NCI-H446 treated with DMSO at 0.1 percent for 48 hours (cell line): Measurements from ENCODE around the gene IKZF3.
"Not testable (repeated sequence)": the region's sequence is repeated elsewhere in the genome, so short reads cannot be mapped to it uniquely, and the experiment has no call there.

ENCODE experiments used
- DNase-seq: peaks from one replicate; lab custom pipeline; 2025; lab: John Stamatoyannopoulos, UW

The IKZF3 gene

DNA sequence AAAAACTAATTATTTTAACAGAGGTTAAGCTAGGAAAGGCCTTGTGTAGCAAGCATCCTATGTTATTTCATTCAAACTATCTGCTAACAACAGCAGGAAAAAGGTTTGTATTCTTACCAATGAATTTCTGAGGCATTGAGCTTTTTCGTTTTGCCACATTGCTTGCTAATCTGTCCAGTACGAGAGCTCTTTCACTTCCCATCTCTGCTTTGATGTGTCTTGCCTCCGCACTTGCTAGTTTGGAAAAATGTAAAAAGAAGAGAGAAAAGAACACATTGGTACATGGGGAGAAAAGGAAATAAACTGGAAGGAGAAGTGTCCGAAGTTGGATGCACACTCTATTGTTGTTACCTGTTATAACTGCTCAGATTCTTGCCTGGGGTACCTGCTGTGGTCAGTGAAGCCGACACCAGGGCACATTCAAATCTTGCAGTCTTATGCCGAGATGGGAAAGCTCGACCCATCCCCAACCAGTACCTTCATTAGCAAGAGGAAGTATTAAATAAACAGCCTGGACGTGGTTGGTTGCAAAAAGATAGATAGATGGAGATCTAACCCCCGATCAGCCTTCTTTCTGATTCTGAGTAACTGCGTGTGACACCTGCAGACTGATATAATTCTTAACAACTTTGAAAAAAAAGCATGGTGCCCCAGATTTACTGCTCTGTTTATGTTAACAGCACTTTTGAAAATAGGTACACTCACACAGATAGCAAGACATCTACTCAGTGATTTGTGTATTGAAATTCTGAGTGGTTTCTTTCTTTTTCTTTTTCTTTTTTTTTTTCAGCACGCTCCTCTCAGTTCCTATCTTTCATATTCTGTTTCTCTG is 86.4 kb downstream of the IKZF3 start:
- DNase-seq = no peak

DNA sequence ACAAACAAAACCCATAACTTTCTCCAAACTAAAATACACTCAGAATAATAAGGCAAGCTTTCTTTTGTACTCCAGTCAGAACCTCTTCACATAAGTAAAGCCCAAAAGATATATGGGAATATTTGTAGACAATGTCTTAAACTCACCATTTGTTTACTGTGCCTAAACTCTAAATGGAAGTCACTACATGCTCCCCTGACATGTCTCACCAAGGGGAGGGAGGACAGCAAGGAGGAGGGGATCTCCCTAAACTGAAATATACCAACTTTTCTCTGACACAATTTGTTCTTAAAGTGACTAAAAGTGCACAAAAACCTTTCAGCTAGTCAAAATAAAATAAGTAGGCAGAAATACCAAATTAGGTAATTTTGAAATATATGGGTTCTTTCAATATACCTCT is 87.9 kb downstream of the IKZF3 start:
- no peak for DNase-seq

DNA sequence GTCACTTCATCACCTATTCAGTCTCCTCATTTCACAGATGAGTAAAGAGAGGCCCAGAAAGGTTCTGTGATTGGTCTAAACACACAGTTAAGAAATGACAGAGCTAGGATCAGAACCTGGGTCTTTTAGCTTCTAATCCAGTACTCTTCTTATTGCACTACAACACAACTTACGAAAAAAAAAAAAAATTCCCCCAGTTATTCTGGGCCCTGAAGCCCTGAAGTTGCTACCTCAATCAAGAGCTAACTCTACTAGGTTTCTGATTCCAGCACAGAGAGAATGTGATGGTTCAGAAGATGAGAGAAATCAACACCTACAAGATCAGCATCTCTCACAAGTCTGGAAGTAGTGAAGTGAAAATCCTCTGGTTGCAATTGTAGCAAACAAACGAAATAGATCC is 89.1 kb downstream of the IKZF3 start:
- no peak for DNase-seq

DNA sequence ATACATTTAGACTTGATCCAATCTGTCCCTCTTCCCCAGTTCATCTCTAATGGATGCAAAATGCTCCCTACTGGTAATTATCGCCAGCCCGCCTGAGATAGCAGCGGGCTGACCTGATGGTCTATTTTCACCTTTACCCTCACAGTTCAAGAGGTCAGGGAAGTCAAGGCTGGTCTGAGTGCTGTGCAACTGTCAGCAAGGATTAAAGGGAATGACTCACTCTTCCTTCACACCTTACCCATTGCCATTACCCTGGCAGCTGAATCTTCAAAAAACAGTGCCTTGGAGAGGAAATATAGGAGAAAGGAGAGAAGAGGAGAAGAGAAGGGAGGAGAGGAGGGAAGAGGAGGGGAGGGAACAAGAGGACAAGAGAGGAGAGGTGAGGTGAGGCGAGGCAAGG is 90.1 kb downstream of the IKZF3 start:
- DNase-seq = no peak

DNA sequence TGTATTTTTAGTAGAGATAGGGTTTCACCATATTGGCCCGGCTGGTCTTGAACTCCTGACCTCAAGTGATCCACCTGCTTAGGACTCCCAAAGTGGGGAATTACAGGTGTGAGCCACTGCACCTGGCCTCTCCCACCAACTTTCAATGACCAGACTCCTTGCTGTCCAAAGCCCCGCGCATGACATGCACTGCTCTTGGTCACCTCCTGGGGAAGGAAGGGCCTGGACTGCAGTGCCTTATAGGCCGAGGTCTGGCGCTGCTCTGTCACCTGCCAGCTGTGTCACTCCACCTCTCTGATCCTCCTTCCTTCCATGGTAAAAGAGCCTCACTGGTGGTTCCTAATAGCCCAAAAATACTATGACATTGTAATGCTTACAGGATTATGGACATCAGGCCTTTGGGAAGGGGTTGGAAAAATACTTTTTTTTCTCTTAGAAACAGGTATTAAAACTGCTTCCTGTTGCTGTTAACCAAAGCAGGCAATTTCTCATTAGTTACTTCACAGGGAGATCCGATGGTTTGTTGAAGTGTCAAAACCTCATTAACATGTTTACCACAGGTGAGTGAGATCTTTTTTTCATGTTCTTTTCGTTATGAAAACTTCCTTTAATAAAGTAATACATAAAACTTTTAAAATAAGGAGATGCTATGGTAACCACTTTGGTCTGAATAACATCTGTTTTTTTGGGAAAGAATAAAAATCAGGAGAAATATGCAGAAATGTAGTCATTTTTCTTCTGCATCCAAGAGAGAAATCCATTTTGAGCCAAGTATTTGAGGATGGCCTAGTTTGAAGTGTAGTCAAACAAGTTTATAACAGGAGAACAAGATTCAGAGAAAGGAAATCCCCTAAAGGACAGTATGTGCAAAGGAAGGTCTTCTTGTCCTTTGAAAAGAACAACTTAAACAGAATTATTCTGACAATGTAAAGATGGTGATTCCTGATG is 90.9 kb downstream of the IKZF3 start:
- DNase-seq = no peak

DNA sequence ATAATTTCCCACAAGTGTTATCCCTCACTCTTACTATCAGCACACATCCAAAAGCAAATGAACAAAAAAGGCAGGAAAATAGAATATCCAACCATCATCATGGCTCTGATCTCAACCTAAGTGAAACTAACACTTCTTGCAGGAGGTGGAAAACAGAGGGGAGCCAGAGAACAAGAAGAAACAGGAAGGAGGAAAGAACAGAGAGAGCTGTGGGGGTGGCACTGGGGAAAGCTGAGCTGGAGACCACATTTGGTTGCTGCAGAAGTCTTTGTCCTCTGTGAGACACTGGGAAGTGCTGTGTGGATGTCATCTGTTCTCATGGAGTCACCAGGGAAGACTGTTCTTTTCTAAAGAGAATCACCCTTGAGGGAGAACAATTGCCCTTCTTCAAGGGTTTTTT is 91.7 kb downstream of the IKZF3 start:
- no peak for DNase-seq

DNA sequence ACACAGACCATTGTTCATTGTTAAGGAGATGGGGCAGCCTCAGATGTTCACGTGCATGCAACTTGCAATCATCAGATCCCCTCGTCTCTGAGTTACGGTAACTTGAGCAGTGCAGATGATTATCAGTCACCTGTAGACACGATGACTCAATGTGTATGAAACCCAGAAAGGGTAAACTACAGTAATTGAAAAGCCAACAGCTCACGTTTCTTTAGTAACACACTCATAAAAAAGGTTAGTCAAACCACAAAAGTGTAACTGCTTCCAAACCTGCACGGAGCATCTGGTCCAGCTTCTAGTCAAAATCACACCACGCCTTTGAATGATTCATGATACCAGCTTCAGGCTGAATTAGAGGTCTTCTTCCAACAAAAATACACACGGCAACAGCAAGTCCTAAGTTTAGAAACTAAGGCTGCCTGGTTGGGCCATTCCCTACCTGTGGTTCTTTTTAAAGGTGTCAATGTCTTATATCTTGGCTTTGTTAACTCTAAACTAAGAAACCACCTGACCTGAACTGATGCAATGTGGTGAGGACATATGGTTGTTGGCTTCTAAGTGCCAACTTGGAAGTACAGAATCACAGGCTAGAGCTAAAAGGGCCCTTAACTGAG is 94.0 kb downstream of the IKZF3 start:
- no peak for DNase-seq

DNA sequence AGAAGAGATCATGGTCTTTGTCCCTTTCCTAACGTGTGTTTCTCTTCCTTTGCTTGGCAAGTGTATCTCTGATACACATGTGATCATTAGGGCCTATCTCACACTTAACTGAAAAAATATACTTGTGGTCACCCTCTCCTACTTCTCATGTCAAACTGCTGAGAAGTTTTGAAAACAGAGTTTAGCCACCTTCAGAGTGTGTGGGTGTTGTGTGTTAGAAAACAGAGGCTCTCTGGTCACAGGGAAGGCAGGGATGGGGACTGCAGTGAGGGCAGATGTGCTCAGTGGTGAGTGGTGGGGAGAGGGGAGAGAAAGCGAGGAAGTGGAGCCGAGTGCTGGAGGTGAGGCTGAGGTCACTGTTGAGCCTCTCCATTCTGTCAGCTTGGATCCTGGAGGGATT is 97.0 kb downstream of the IKZF3 start:
- no peak for DNase-seq

DNA sequence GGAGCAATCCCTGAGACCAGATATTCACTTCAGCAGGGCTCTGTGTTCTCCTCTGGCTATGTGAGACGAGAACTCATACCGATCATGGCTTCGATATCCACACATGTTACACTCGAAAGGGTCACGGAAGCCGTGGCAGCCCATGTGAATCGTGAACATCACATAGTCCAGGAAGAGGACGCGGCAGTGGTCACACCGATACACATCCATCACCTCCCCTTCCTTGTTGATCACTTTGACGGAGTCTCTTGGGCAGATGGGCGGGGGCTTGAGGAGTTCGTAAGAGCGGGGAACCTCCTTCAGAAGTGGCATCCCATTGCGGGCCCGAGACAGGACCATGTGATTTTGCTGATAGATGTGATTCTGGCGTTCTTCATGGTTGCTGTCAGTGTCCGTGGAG is 98.3 kb downstream of the IKZF3 start:
- no peak for DNase-seq

DNA sequence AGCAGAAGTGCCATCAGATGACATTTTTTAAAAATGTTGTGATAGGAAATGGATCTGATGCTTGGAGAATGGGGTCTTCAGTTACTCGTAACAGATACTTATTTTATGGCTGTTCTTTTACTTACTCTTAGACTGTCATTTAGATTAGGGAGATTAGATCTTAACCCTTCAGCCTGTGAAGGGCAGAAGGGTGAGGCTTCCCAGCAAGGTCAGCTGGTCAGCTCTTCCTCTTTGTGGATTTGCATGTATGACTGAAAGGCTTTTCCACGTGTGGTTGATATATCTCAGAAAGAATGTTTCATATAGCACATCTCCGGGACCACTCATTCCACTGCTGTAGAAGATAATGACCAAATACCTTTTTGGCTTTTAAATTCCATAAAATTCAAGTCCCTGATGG is 98.9 kb downstream of the IKZF3 start:
- DNase-seq = no peak

DNA sequence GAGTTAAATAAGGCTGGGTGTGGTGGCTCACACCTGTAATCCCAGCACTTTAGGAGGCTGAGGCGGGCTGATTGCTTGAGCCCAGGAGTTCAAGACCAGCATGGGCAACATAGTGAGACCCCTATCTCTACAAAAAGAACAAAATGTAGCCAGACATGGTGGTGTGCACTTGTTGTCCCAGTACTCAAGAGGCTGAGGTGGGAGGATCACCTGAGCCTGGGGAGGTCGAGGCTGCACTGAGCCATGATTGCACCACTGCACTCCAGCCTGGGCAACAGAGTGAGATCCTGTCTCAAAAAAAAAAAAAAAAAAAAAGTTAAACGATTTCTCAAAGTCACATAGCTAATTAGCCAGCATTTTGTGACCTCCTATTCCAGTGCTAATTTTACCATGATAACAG is 99.9 kb downstream of the IKZF3 start:
- DNase-seq = not testable (repeated sequence)

DNA sequence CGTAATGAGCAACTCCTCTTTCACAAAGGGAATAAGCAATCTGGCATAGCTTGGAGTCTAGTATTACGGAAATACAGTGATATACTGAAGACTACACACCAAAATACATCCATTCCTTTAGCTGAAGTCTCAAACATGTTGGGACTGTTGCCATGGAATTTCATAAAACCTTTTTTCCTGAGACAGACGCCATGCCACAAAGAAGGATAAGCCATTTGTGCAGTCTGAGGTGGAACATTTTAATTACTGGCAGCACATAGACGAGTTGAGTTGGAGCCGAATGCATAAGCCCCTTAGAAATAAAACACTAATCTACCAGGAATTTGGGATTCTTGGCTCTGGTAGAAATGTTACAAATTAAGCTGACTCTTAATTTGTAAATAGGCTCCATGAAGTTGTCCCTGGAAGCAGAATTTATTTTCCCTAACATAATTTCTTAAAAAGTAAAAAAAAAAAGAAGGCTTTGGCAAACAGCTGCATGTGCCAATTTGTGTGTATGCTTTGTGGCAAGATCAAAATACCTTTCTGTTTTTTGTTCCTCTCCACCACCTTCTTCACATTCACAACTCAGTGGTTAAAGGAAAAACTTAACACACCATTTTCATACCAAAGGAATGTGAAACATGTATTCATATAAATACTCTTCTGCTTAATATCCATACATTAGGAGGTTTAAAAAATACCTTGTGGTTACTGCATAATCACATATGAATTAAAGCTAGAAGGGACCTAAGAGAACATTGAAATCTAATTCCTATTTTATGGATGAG is 100.9 kb downstream of the IKZF3 start:
- DNase-seq = no peak

DNA sequence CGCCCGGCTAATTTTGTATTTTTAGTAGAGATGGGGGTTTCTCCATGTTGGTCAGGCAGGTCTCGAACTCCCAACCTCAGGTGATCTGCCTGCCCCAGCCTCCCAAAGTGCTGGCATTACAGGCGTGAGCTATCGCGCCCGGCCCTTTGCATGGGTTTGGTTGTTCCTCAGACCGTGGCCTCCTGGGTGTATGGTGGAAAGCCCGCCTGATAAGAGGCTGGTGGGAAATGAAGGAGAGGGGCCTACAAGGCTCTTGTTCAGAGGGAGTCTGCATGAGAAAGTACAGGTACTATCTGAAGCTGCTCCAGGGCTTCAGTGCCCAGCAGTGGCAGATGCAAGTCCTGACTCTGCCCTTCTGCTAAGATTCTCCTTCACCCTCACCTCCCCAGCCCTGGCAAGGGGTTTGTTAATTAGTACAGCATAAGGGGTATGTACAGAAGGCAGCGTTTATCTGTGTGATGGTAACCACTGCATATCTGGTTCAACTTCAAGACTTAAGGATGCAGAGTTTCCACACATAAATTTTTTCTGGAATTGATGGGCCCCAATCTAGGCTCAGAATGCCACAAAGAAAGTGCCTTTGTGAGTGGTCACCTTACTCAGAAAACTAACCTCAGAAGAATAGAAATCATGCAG is 102.1 kb downstream of the IKZF3 start:
- DNase-seq = no peak

DNA sequence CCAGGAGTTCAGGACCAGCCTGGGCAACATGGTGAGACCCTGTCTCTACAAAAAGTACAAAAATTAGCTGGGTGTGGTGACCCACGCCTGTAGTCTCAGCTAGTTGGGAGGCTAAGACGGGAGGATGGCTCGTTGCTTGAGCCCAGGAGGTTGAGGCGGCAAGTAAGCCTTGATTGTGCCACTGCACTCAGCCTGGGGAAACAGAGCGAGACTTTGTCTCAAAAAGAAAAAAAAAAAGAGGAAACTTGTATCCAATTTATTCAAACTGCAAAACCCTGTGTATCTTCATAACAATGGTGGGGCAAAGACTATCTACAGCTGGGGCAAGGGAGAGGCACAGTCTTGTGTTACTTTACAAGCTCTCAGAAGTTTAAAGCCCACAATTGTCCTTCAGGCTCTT is 104.9 kb downstream of the IKZF3 start:
- no peak for DNase-seq

DNA sequence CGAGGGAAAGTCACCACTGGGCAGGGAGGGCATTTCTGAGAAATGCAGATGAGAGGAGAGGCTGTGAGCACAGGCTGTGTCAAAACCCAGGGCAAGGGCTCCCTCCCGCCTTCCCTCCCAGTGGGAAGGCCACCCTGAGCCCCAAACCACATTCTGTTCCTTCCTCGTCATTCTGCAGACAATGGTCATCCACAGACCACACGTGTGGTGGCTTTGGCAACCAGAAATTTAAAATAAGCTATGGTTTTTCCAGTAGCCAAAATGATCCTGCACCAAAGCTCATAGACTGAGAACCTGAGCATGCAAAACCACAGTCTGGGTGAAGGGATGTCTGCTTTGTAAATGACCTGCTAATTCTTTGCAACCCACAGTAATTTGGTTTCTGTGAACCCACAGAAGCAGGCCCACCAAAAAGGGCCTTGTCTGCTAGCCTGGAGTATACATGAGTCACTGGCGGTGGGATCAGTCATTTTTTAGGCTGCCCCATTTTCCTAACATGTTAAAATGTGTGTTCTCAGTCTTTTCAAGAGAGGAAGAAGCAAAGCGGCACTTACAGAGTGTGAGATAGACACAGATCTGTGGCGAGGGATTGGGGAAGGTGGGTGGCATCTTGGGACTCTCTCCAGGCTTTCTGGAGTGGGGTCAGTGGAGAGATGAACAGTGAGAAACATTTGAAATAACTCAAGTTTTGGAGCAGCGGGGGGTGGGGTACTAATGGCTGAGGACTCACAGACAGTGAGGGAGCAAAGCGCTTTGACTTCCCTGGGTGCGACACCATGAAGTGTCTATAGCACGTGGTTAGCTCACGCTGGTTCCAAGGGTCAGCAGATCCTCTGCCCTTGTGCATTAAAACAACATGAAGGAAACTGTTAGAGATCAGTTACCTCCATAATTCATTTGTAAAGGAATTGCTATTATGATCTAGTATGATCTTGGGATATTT is 105.9 kb downstream of the IKZF3 start:
- no peak for DNase-seq

DNA sequence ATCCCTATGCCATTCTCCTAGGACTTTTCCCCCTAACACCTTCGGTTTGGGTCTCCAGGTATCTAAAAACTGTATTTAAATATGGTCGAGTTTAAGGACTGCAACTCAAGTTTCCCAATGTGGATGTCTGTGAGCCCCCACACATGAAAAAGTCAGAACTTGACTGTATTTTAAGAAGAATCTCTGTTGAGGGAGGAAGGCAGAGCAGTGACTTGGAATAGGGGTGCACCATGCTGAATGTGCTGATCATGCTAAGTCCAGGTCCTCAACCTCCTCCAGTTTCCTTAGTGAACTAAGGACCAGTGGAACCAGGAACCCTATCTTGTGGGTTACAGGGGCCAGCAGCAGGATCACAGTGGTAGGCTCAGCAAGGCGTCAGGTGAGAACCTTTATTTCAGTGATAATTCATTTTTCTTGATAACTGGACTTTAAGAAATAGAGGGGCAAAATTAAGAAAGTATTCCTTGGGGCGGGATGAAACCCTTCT is 106.9 kb downstream of the IKZF3 start:
- no peak for DNase-seq

DNA sequence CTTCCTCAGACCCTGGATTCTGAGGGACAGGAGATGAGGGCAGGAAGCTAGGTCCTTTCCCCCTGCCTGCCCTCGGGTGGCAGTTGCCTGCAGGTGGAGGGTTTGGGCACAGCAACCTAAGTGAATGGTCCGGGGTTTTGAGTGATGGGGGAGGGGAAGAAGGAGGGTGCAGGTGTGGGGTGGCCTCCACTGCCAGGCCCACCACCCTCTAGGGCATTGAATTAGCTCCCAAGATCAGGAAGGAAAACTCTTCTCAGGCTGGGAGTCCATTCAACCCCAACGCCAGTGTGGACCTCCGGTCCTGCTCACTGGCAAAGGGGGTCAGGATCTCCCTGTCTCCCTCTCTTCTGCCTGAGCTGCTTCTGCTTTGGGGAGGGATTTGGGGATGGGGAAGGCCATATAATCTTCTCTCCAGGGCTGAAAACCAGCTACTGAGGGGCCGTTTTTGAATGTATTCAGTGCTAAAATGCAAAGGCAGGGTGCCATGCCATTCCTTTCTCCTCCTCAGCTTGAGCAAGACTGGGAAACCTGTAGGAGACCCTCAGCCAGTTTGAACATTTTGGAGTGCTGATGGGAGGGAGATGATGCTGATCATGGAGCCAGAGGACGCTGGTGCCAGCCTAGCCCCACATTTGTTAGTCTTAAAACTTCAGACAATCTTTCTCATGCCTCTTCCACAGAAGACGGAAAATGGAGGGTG is 107.6 kb downstream of the IKZF3 start:
- no peak for DNase-seq

DNA sequence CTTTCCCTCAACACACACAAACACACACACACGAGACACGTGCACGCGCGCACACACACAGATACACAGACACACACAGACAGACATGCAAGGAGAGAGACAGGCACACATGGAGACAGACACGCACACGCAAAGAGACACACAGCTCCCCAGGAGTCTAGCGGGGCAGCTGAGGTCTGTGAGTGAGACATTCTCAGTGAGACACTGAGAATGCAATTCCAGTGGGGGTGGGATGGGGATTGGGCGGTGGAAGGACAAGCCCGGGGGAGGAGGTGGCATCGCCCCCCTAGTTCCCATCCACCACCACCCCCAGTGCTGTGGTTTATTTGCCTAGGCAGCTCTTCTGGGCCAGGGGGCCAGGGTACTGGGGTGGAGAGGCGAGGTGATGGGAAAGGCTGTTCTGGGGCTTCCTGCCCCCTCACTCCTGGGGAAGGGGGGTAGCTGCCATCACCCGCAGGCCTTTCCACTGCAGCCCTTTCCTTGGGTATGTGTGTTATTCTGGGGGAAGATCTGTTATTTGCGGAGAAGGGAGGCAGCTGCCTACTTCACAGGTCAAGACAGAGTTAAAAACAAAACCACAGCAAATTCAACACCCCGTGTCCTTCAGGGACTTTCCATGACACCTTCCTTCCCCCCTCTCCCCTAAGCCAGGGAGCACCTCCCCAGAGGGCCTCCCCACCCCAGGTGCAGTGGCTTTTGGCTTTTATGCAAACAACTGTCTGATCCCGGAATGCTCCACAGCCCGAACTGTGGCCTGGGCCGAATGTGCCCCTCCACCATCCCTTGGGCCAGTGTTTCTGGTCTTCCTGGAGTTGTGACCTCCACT is 108.3 kb downstream of the IKZF3 start:
- DNase-seq = no peak
